ENCODE data around the gene SHISA5. TPM values are rescaled to one million over a fixed set of nuclear protein-coding genes. Genes with fewer than 3 reads are reported as not detected.

The SHISA5 gene
- total RNA-seq, 4 donors from 2014 or later: 60.1 to 98.0 (median 87.3) TPM

DNA sequence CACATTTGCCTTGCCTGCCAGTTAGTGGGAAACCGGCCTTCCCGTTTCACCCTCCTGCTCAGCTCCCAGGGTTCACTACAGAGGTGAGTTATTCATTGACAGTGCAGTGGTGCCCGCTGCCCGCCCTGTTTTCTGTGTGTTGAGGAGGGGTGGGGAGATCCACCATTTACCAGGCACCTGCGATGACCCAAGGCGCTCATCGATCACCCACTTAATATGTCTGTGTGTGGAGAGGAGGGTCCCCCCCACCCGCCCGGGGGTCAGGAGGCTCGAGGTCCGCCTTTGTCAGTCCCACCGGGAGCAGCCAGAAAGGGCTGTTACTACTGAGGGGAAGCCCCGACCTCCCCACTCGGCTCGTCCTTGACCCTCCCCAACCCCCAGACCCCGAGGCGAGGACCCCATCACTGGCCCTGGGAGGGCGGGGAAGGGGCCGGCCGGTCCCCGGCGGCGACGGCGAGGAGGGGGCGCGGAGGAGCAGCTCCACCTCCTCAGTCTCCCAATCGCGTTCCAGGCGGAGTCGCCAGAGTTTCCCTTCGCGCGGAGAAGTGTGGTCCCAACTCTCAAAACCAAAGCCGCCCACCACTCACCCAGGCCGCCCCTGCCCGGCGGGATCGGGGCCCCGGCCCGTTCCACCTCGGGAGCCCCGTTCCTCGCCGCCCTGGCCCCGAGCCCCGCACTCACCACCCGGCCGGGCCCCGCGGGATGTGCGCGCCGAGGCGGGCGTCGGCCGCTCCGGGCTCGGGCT, 75.2 kb downstream of the SHISA5 start:
- WGBS: 5% methylated on average over 17 of the region's 60 CpGs

DNA sequence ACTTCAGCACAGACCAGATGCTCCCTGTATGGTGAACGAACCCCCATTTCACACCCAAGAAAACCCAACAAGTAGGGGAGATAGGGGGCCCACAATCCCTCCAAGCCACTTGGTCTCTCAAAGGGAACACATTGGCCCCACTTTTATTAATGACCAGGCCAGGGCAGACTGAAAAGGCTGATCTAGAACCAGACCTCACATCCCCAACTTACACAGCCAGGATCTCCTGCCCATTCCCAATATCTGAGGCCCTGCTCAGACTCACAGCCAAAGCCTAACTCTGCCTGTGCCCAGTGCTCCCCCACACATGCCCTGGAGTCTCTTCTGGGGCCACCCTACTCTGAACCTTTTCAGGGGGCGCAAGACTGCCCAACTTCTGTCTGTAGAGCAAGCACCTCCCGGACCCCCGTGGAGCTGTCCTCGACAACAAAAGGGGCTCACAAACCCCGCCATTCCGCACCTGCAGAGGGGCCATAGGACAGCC, 75.8 kb downstream of the SHISA5 start:
- 52% methylated on average over 5 of the region's 7 CpGs for WGBS
- peak overlapping the region; percentile 97 for H3K27ac ChIP-seq
- H3K4me3 ChIP-seq: peak overlapping the region; percentile 93
- H3K36me3 ChIP-seq: peaks cover 15% of the 10 kb centered on the region
- H3K4me1 ChIP-seq: peaks cover 89% of the 10 kb centered on the region
- no peak for TF ChIP-seq POLR2AphosphoS5 (IDR thresholded peaks at IDR 0.05)
- no peak for TF ChIP-seq POLR2A (IDR thresholded peaks at IDR 0.05)
- TF ChIP-seq, protein P1, sequence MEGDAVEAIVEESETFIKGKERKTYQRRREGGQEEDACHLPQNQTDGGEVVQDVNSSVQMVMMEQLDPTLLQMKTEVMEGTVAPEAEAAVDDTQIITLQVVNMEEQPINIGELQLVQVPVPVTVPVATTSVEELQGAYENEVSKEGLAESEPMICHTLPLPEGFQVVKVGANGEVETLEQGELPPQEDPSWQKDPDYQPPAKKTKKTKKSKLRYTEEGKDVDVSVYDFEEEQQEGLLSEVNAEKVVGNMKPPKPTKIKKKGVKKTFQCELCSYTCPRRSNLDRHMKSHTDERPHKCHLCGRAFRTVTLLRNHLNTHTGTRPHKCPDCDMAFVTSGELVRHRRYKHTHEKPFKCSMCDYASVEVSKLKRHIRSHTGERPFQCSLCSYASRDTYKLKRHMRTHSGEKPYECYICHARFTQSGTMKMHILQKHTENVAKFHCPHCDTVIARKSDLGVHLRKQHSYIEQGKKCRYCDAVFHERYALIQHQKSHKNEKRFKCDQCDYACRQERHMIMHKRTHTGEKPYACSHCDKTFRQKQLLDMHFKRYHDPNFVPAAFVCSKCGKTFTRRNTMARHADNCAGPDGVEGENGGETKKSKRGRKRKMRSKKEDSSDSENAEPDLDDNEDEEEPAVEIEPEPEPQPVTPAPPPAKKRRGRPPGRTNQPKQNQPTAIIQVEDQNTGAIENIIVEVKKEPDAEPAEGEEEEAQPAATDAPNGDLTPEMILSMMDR (IDR thresholded peaks at IDR 0.05): no peak
- TF ChIP-seq EP300 (IDR thresholded peaks at IDR 0.05): no peak
- H3K9me3 ChIP-seq: no peaks in the 10 kb centered on the region
- DNase-seq (ENCODE audit: low spot score in 2 of 2): no peak
- H3K27me3 ChIP-seq: no peaks in the 10 kb centered on the region

More for the DNA sequence above, 75.2 kb downstream of the SHISA5 start:
- Histone ChIP-seq H3K4me3 (peak overlapping the region; percentile 93), H3K4me1 (peaks cover 89% of the 10 kb centered on the region), H3K36me3 (peaks cover 11% of the 10 kb centered on the region), H3K9me3 (no peaks in the 10 kb centered on the region), H3K27me3 (no peaks in the 10 kb centered on the region), H3K27ac (peak overlapping the region; percentile 97)
- peak in 1 of 2 donors; percentile 40 for TF ChIP-seq POLR2A (IDR thresholded peaks at IDR 0.05)
- no peak for TF ChIP-seq POLR2AphosphoS5 (IDR thresholded peaks at IDR 0.05)
- no peak for DNase-seq (ENCODE audit: low spot score in 2 of 2)

DNA sequence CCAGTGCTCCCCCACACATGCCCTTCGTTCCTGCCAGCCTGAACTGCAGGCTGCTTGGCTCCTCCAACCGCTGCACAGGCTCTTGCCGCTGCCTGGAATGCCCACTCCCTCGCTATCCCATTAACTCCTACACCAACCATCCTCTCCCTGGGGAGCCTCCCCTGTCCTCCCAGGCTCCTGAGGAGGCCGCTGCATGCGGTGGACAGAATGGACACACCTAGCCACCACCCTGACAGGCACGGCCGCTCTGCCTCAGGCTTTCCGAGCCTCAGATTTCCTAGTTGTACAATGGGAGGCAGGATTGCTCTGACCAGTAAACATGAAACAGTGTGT, 76.4 kb downstream of the SHISA5 start:
- TF ChIP-seq POLR2A (IDR thresholded peaks at IDR 0.05) (no peak), EP300 (IDR thresholded peaks at IDR 0.05) (no peak), POLR2AphosphoS5 (IDR thresholded peaks at IDR 0.05) (no peak)
- TF ChIP-seq, protein P1 (IDR thresholded peaks at IDR 0.05): no peak
- H3K4me1 ChIP-seq: peaks cover 89% of the 10 kb centered on the region
- peak overlapping the region; percentile 97 for H3K27ac ChIP-seq
- peaks cover 16% of the 10 kb centered on the region for H3K36me3 ChIP-seq
- H3K4me3 ChIP-seq: peak overlapping the region; percentile 93
- H3K27me3 ChIP-seq: no peaks in the 10 kb centered on the region
- WGBS: 41% methylated on average over 9 of the region's 9 CpGs
- H3K9me3 ChIP-seq: no peaks in the 10 kb centered on the region
- DNase-seq (ENCODE audit: low spot score in 2 of 2): no peak

DNA sequence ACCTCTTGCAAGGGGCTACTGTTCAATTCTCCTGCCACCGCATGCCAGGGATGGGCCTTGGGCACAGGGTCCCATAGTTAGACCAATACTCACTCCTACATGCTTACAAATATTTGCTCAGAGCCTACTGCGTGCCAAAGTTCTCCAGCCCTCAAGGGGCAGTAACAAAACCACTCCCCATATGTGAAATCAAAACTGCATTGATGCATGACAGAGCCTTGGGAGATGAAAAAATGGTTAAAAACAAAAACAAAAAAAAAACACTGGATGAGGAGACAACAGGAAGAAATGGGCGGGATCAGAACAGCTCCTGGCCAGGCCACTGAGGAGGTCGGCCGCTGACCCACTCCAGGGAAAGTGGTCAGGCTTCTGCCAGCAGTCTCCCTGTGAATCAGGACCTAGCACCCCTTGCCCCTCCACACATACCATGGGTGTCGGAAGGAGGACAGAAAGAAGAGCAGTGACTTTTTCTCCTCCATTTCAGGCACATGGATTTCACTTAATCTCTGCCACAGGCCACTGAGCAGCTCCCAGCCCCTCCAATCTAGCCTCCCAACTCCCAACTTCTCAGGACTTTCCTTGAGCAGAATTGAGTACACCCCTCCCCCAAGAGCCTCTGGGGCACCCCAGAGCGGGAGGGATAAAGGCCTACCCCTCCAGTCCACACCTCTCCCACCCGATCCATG, 76.9 kb downstream of the SHISA5 start:
- no peak for TF ChIP-seq POLR2AphosphoS5 (IDR thresholded peaks at IDR 0.05)
- TF ChIP-seq, protein P1 (IDR thresholded peaks at IDR 0.05): no peak
- no peak for TF ChIP-seq EP300 (IDR thresholded peaks at IDR 0.05)
- no peak for TF ChIP-seq POLR2A (IDR thresholded peaks at IDR 0.05)
- H3K4me3 ChIP-seq: peak overlapping the region; percentile 93
- H3K36me3 ChIP-seq: peaks cover 16% of the 10 kb centered on the region
- WGBS: 34% methylated on average over 8 of the region's 8 CpGs
- no peak for DNase-seq (ENCODE audit: low spot score in 2 of 2)
- peaks cover 89% of the 10 kb centered on the region for H3K4me1 ChIP-seq
- no peaks in the 10 kb centered on the region for H3K9me3 ChIP-seq
- peak overlapping the region; percentile 97 for H3K27ac ChIP-seq
- H3K27me3 ChIP-seq: no peaks in the 10 kb centered on the region

DNA sequence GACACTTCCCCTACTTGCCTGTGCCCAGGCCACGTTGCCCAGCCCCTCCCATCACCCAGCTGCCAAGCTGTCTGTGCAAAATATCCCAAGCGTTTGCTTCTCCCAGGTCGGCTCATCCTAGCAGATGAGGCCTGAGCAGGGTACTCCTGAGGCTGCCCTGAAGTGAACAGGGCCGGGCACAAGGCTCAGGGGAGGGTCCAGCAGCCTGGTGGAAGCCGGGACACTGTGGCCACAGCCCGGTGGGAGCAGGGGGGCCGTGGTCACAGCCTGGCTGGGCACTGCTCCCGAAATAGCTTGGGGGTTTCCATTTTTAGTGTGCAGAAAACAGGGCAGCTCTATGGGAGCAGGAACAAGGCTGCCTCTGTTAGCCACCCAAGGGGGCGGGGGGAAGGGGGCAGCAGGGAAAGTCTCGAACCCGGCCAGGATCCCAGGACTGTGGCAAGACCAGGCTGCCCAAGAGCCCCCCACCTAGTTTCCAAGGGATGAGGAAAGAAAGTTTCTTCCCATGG, 77.5 kb downstream of the SHISA5 start:
- H3K4me1 ChIP-seq: peaks cover 89% of the 10 kb centered on the region
- no peaks in the 10 kb centered on the region for H3K9me3 ChIP-seq
- H3K4me3 ChIP-seq: peak overlapping the region; percentile 93
- WGBS: 35% methylated on average over 9 of the region's 11 CpGs
- H3K36me3 ChIP-seq: peaks cover 23% of the 10 kb centered on the region
- H3K27ac ChIP-seq: peak overlapping the region; percentile 97
- DNase-seq (ENCODE audit: low spot score in 2 of 2): no peak
- no peaks in the 10 kb centered on the region for H3K27me3 ChIP-seq
- no peak for TF ChIP-seq EP300 (IDR thresholded peaks at IDR 0.05)
- TF ChIP-seq, protein P1 (IDR thresholded peaks at IDR 0.05): no peak
- TF ChIP-seq POLR2AphosphoS5 (IDR thresholded peaks at IDR 0.05): no peak
- no peak for TF ChIP-seq POLR2A (IDR thresholded peaks at IDR 0.05)
